C4-2B (cell line): ENCODE data around the gene PLEKHO2.

Source experiments
- H3K27ac ChIP-seq: fragments of 450-650 bp; 2 replicates; pipeline ENCODE4 v1.5.1; 2017
- ZFX ChIP-seq: fragments of 450-650 bp; IDR thresholded peaks from 2 replicates; pipeline ENCODE4 v1.6.1; 2017
- TF ChIP-seq, protein P1 (sequence below): fragments of 450-650 bp; conservative IDR thresholded peaks from 2 replicates; pipeline ENCODE4 v1.5.1; 2017; ENCODE audit warnings: mild to moderate bottlenecking

Gene PLEKHO2

DNA sequence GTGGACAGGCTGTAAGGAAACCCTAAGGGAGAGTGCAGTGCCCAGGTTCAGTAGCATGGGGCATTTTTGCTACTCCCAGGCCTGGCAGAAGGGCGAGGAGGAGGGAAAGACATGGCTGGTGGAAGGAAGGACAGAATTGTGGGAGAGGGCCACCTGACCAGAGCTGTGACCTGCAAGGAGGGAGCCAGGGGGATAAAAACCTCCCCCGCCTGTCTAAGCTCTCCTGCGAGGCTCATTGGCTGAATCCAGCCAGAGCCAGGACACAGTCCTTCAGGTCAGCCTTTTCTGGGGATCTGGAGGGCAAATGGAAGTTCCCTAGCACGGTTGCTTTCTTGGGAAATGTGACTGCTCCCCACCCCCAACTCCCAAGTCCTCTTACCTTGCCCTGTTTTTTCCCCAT, 56.7 kb downstream of the PLEKHO2 start:
- TF ChIP-seq ZFX, result no peak
- TF ChIP-seq, protein P1, sequence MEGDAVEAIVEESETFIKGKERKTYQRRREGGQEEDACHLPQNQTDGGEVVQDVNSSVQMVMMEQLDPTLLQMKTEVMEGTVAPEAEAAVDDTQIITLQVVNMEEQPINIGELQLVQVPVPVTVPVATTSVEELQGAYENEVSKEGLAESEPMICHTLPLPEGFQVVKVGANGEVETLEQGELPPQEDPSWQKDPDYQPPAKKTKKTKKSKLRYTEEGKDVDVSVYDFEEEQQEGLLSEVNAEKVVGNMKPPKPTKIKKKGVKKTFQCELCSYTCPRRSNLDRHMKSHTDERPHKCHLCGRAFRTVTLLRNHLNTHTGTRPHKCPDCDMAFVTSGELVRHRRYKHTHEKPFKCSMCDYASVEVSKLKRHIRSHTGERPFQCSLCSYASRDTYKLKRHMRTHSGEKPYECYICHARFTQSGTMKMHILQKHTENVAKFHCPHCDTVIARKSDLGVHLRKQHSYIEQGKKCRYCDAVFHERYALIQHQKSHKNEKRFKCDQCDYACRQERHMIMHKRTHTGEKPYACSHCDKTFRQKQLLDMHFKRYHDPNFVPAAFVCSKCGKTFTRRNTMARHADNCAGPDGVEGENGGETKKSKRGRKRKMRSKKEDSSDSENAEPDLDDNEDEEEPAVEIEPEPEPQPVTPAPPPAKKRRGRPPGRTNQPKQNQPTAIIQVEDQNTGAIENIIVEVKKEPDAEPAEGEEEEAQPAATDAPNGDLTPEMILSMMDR, result no peak

GRCh38 chr15:64901141-64901540, 59.4 kb downstream of the PLEKHO2 start:
- no peak for TF ChIP-seq ZFX
- TF ChIP-seq, protein P1, result no peak
- no peak overlapping the region for H3K27ac ChIP-seq

More for the DNA sequence above, 56.7 kb downstream of the PLEKHO2 start:
- no peak overlapping the region for H3K27ac ChIP-seq

DNA sequence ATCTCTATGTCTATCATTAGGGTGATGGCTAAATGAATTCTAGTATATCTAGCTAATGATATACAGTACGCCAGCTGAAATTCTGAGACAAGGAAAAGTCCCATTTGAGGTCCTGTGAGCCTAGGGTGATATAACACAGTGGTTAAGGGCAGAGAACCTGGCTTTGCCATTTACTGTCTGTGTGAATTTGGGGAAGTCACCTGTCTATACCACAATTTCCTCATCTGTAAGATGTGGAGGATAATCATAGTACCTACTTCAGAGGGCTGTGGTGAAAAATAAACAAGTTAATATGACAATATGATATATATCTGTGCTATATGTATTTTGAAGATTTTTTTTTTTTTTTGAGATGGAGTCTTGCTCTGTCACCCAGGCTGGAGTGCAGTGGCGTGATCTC, 60.2 kb downstream of the PLEKHO2 start:
- no peak overlapping the region for H3K27ac ChIP-seq
- TF ChIP-seq, protein P1, result no peak
- no peak for TF ChIP-seq ZFX

DNA sequence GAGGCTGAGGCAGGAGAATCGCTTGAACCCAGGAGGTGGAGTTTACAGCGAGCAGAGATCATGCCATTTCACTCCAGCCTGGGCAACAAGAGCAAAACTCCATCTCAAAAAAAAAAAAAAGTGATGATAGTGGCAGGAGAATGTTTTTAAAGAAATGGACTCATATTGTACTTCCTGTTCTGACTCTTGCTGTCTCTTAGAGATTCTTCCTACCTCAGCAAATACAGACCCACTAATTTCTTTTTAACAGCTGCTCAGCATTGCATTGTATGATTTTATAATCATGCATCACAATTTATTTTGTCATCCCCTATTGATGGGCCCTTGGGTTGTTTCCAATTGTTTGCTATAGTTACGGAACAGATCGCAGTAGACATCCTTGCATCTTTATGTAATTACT, 61.1 kb downstream of the PLEKHO2 start:
- TF ChIP-seq ZFX, result no peak
- TF ChIP-seq, protein P1, result no peak
- no peak overlapping the region for H3K27ac ChIP-seq

- no peak overlapping the region for H3K27ac ChIP-seq
- TF ChIP-seq, protein P1, result no peak
- no peak for TF ChIP-seq ZFX
Measured at GRCh38 chr15:64903326-64903950, 61.7 kb downstream of the PLEKHO2 start.

DNA sequence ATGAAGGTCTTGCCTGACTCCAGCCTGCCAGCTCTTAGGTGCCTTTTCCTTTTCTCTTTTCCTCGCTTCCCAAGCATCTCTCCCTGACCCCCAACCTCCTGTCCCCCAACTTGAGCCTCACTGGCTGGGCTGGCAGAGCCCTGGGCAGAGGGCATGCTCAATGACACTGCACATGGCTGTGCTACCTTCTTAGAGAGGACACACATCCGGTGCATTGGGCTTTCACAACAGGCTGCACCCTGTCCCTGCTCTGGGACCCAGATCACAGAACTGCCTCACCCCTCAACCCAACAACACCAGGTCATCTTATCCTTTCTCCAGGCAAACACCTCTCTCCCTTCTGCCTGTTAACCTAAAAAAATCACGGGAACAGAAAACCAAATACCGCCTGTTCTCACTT, 62.5 kb downstream of the PLEKHO2 start:
- TF ChIP-seq, protein P1, result no peak
- no peak for TF ChIP-seq ZFX
- H3K27ac ChIP-seq, result no peak overlapping the region

GRCh38 chr15:64905119-64905831, 63.6 kb downstream of the PLEKHO2 start:
- TF ChIP-seq, protein P1, result no peak
- TF ChIP-seq ZFX, result no peak
- no peak overlapping the region for H3K27ac ChIP-seq
